GM19025 (cell line): ENCODE results near the gene NPAS1.

Experiments
- ATAC-seq: cut with Tn5 transposase; IDR thresholded peaks from one replicate; pipeline ENCODE4 v1.9.1; 2021; ENCODE audit warnings: mild to moderate bottlenecking, low read depth, moderate library complexity; ENCODE audit not compliant: unreplicated experiment

Gene NPAS1, protein sequence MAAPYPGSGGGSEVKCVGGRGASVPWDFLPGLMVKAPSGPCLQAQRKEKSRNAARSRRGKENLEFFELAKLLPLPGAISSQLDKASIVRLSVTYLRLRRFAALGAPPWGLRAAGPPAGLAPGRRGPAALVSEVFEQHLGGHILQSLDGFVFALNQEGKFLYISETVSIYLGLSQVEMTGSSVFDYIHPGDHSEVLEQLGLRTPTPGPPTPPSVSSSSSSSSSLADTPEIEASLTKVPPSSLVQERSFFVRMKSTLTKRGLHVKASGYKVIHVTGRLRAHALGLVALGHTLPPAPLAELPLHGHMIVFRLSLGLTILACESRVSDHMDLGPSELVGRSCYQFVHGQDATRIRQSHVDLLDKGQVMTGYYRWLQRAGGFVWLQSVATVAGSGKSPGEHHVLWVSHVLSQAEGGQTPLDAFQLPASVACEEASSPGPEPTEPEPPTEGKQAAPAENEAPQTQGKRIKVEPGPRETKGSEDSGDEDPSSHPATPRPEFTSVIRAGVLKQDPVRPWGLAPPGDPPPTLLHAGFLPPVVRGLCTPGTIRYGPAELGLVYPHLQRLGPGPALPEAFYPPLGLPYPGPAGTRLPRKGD

DNA sequence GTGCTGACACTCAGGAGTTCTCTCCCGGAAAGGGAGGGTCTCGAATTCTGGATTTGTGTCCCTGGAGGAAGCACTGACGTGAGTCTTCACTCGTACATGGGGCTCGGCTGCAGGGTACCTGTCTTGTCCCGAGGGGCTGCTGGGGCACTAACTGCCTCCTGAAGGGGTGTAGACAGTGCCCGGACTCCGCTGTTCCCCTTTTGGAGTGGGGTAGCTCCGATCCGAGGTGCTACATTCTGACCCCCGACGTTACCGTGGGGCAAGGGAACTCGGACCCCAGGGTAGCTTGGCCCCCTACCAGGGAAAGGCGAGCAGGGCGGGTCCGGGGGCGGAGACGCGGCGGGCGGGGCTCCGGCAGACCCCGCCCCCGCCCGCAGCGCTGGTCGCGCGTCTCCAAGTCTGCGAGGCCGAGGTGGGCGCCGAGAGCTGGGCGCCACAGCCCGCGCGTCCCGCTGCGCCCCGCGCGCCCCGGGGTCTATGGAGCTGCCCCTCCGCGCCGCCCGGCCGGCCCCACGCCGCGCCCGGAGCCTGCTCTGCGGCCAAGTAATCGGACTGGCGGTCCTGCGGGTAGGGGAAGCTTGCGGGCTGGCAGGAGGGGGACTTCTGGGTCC is at the start of gene NPAS1:
TSS of gene NPAS1 (plus strand) at position 407 of the 611 bp plus-strand sequence. CDS start 1,211 bp downstream, outside the sequence.
- no peak for ATAC-seq

DNA sequence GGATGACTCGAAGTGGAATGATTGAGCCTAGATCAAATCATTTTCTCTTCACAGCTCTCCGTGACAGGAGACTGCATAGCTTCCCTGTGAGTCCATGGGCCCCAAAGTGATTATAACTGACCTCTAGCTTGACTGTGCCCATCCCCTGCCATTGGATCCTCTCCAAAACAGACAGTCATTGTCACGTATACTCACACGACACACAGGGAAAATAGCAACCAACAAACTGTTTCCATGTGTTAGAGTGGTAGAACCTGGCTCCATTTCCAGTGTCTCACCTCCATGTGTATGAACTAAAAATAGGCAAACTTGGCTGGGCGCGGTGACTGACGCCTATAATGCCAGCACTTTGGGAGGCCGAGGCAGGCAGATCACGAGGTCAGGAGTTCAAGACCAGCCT is 48.8 kb upstream of the NPAS1 start:
- no peak for ATAC-seq

DNA sequence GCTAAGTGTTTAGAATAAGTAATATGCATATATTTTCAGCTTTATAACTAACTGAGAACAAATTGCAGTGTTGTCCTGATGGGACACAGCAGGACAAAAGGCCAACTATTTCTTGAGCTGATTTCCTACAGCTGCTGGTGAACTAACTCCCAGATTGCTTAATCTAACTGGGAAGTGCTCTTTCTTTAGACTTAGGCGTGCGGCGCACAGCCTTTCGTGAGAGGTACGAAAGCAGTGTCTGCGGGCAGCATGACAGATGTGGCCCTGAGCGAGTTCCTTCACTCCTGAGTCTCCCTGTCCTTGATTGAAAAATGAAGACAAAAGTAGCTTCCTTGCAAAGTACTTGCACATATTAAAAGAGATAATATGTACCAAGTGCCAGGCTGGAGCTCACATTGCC is 47.3 kb upstream of the NPAS1 start:
- ATAC-seq: no peak

DNA sequence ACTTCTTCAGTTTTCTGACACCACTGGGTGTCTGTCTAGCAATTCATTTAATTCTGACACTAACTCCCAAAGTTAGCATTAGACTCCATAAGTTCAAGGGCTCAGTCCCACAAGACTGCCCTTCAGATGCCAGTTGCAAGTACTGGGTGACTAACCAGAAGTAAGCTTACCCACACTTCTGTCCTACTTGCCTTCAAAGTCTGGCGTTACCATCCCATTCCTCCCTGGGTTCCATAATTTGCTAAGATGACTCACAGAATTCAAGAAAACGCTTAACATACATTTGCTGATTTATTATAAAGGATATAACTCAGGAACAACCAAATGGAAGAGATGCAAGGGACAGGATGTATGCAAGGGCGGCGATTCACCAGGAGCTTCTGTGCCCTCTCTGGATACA is 45.5 kb upstream of the NPAS1 start:
- no peak for ATAC-seq

DNA sequence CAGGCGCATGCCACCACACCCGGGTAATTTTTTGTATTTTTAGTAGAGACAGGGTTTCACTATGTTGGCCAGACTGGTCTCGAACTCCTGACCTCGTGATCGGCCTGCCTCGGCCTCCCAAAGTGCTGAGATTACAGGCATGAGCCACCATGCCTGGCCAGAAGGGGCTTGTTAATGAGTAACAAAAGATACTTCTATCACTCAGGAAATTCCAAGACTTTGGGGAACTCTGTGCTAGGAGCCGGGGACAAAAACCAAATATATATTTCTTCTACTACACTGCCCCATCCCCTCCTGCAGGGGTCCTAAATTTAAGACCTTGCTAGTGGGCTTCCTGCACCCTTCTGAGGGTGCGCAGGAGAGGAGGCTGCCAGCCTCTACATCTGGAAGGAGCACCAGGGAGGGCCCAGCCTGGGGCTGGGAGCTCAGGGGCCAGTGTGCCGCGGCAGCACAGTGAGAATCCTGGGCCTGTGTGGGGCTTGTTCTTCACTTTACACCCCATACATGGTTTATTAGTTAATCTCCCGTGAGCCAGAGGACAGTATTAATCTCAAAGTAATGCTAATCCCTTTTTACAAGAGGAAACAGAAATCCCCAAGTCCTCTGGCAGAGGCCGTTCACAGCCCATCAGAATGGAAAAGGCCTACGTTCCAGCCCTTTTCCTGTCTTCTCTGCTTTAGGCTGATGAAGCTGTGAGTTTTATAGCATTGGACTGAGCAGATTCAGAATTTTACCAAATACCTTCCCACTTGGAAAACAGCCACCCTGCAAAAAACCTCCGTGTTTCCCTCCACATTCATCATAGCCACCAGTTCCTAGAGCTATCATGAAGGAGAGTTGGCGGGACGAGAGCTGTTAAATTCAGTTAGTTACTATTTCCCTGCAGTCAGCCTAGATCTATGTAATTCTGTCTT is 44.4 kb upstream of the NPAS1 start:
- ATAC-seq: no peak

DNA sequence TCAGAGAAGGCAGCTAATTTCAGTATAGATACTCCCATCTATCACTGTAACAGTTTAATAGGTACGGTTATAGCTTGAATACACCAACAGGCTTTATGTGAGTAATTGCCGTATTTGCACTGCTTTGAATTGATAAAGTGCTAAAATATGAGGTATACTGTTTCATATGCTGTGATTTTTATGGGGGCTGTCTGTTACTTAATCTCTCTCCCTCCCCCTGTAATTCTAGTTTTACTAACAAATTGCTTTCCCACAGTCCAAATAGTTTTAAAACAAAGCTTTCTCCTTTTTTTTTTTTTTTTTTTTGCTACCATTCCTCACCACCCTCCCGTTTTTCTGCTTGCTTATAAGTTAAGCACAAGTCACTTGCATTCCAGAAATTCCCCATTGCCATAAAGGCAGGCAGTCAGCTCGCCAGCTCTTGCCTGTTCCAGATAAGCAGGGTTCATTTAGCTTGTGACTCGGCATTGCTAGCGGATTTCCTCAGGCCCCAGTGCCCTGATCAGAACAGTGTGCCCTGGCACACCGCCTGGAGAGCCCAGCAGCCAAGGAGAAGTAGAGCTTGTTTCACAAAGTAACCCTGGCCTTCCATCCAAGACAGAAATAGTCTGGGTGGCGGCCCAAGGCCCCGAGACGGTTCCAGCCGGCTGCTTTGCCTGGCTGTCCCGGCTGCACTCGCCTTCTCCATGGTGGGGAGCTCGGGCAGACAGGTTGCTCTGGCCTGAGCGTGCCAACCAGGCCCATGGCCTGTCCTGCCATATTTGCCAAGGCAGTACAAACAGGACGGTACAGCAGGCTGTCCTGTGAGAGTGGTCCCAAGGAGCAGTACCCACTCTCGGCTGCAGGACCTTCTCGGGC is 43.5 kb upstream of the NPAS1 start:
- ATAC-seq: no peak

DNA sequence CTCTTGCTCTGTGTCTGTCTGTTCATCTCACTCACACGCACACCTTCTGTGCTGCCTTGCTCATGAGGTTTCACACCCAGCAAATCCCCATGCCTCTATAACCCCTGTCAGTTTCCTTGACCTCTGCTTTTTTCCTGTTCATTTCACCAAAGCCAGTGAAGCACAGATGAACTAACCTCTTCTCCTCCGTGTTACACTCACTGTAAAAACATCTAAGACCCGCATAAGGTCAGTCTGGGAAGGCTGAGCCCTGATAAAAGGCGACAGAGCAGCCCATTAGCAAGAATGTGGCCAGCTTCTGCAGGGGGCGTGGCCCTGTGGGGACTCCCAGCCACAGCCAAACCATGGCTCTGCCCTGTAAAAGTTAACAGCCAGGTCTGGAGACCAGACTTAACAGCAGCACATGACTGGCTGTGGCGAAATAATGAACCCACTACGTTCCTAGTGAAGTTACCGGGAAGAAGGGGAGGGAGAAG is 42.8 kb upstream of the NPAS1 start:
- no peak for ATAC-seq

DNA sequence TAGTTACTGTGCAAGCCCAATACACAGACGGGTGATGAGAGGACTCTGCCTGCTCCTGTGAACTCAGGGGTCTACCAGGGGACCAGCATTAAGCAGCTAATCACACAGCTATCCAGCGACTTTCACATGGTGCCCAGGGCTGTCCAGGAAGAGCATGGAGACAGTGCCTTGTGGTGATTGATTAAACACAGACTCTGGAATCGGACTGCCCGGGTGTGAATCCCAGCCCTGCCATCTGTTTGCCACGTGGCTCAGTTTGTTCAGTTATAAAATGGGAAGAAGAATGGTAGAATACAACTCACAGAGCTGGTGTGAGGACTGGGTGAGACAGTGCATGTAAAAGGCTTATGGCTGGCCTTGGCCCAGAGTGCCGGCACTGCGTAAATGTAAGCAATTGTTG is 42.1 kb upstream of the NPAS1 start:
- ATAC-seq: no peak

DNA sequence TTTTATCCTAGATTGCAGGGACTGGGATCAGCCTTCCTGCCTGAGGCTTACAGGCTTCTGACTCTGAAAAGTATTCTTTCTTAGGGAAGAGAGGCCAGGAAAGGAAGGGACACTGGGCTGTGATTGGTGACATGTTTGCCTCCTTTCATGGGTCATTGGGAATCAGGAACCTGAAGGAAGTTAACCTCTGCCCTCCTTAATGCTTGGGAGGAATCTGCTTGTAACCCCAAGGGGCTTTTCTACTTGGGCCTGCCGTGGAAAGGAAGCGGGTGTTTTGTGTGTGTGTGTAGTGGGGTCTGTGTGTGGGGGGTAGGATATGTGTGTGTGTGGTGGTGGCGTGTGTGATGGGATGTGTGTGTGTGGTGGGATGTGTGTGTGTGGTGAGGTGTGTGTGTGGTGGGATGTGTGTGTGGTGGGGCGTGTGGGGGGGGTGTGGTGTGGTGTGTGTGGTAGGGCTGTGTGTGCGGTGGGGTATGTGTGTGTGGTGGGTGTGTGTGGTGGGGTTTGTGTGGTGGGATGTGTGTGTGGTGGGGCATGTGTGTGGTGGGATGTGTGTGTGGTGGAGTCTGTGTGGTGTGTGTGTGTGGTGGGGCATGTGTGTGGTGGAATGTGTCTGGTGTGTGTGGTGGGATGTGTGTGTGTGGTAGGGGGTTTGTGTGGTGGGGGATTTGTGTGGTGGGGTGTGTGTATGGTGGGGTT is 41.3 kb upstream of the NPAS1 start:
- no peak for ATAC-seq

DNA sequence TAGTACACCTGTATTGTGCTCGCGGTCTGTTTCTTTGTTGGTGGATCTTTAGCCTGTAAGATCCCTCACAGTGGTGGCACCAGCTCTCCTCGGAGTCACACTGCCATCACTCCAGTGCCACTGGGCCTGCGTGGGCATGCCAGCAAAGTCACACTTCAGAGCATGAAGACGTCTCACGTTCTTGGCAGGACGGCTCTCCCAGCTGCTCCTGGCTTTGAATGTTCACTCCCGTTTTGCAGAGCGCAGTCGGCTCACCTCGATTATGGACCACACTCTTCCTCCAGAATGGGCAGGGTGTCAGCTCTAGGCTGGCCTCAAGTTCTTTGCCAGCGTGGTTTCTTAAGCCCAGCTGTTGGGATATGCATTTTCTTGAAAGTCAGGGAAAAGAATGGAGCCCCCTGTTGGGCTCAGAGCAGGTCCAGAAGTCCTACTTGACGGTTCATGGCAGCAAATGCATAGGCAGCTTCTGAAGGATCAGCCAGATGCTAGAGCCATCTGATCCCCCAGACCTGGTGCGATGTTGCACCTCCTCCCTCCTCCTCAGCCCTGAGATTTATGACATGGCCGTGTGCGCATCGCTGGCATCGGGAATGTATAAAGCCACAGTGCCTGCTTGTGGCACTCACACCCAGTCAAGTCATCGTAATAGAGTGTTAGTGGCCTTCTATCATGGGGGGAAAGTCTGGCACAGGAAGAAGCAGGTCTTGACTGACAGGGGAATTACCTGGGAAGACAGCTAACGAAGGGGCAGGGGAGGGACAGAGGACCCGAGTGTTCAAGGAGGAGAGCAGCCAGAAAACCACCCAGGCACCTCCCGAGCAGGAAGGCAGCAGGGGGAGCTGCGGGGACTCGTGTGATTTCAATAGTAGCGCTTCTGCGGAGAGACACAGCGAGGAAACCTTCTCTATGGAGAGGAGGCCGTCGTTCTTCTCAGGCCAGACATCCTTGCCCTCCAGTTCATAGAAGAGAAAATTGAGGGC is 40.2 kb upstream of the NPAS1 start:
- no peak for ATAC-seq

DNA sequence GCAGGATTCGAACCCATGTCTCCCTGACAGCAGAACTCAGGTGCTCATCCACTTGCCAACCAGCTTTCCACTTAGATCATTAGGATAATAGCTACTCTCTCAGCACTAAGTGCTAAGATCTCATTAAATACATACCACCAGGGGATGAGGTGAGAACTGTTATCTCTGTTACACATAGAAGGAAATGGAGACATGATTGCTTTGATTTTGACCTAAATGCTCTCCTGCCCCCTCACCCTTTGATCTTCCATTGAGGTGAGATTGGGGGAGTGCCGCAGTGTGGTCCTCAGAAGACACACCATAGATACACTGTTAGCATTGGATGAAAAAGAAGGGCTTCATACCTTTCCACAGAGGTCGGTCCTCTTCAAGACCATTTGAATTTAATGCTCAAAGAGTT is 38.9 kb upstream of the NPAS1 start:
- ATAC-seq: no peak

DNA sequence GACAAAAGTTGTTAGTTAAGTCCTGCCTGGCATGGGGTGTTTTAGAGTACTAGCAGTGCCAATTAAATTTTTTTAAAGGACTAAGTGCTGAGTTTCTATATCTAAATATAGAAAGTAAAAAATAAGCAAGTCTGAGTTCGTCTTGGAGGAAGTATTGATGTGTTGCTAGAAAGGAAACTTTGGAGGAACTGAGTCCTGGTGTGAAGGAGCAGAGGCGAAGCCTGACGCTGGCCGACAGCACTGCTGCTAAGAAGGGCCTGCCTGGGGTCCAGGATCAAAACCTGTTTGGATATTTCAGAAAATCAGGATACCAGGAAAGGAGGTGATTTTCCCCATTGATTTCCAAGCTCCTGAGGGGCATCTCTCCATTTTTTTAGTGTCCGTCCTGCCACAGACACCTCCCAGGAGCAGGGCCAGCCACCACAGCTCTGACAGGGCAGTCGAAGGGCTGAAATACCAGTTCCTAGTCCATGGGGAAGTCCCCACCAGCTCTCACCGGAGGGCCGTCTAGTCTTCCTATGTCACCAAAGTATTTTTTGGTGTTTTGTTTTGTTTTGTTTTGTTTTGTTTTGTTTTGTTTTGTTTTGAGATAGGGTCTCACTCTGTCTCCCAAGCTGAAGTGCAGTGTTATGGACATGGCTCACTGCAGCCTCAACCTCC is 38.2 kb upstream of the NPAS1 start:
- ATAC-seq: no peak

DNA sequence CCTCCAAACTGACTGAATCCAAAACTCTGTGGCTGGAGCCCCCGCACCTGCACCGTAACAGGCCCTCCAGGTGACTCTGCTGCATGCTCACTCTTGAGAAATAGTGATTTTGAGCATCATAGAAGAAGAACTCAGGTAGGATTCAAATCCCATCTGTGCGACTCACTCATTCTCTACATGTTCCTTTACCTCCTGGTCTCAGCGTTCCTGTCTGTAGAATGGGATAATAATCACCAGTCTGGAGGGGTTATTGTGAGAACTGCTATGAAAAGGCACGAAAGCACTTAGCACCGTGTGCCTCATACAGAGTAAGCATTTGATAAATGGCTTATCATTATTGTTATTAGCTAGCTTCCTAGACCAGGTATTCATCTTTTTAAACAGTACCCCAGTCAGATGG is 36.5 kb upstream of the NPAS1 start:
- no peak for ATAC-seq

DNA sequence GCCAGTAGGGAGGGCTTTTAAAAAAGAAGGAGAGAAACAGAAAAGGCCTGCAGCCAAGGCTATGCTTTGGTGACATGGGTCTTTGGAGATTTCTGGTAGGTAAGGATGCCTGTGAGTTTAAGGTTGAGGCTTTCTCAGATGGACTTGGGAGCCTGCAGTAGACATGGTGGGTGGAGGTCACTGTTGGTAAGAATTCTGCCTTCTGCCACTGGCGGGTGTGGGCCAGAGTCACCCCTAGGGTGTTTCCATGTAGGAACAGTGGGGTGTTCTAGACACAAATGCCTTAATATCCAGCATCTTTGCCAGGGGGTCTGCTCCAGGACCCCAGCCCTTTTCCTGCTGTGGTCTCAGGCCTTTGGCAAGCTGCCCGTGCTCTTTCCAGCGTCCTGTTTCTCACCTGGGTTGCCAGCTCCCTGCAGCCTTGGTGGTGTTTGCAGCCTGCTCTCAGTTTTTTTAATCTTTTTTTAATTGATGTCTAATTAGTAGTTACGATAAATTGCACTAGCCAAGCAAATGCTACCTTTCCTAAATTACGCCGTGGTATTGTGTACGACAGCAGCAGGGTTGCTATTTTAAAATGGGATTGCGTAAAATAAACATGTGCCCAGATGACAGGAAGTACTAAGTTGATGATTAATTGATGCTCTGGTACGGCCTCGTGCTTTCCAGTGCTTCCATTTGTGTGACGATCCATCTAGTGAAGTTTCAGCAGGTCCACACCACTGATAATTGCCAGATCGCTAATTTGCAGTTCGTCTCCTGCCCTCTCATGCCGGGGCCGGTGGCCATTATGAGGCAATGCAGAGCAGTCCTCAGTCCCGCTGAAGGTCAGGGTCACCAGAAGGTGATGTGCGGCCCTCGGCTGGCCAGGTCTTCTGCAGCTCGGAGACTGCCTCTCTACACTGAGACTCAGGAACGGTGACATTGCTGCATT is 35.3 kb upstream of the NPAS1 start:
- no peak for ATAC-seq

DNA sequence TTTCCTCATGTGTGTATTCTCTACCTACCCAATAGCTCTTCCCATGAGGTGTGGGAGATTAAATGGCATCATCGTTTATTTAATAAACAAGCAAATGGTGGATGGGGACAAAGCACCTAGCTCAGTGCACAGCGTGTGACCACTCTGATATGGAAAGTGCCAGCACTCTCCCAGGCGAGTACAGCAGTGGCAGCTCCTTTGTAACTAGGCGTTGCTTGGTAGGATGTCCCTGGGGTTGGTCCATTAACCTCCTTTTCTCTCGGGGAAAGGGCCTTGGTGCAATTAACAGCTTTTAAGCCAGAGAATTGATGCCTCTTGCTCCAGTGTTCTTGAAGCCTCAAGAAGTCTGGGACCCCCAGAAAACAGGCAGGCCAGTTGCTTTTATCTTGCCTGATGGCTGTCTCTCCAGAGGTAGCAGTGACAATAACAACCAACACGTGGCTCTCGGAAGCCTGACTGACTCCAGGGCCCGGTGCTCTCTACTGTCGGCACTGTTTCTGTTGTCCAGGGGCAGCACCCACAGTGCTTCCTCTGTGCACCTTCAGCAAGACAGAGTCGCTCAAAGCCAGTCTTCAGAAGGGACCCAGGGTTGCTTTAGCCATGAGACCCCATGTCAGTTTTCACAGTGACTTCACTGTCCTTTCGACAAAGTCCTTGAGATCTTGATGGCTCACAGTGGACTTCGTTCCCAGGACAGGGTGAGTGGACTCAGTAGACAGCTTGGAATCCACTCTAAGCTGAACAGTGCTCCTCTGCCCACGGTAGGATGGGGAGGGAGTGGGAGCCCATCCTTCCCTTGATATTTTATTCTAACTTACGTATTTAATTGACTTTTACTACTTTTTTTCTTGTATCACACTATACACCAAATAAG is 33.9 kb upstream of the NPAS1 start:
- ATAC-seq: no peak
